ENCODE data around the gene CFAP300.

Gene CFAP300

DNA sequence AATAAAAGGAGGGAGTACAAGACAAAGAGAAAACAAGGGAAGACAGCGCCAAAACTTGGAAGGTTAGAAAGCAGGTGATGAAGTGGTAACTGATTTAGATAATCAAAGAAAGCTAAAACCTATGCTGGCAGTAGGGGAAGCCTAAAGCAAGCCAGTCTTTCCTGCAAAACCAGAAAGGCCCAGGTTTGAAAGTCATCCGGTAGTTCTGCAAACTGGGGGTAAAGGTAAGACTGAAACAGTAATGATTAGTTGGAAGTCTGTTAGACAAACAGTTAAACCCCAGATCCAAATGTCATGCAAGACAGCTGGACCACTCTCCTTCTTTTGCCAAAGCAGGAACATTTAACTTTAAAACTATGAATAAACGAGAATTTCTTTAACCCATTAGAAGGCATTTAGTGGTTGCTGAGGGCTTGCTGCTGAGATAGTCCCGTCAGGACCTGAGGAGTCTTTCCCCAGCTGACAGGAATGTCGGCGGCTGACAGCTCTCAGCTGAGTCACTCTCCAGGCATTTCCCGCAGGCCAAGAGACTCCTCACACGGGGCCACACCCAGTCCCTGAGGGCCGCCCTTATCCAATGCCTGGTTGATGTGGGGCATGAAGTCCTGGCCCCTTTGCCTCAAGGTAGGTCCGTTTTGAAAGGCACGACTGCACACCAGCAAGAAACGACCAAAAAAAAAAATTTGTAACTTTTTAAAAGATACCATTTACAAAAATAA, 36.3 kb upstream of the CFAP300 start:
- TF ChIP-seq, protein P1, sequence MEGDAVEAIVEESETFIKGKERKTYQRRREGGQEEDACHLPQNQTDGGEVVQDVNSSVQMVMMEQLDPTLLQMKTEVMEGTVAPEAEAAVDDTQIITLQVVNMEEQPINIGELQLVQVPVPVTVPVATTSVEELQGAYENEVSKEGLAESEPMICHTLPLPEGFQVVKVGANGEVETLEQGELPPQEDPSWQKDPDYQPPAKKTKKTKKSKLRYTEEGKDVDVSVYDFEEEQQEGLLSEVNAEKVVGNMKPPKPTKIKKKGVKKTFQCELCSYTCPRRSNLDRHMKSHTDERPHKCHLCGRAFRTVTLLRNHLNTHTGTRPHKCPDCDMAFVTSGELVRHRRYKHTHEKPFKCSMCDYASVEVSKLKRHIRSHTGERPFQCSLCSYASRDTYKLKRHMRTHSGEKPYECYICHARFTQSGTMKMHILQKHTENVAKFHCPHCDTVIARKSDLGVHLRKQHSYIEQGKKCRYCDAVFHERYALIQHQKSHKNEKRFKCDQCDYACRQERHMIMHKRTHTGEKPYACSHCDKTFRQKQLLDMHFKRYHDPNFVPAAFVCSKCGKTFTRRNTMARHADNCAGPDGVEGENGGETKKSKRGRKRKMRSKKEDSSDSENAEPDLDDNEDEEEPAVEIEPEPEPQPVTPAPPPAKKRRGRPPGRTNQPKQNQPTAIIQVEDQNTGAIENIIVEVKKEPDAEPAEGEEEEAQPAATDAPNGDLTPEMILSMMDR (IDR thresholded peaks at IDR 0.05; ENCODE audit: control insufficient read depth, insufficient read depth, low read depth, low read length, missing control alignments): no peak
- peak; percentile 38 for DNase-seq (ENCODE audit: low read depth)
- no peak overlapping the region for H3K4me3 ChIP-seq (ENCODE audit: control insufficient read depth, low read depth, low read length)

DNA sequence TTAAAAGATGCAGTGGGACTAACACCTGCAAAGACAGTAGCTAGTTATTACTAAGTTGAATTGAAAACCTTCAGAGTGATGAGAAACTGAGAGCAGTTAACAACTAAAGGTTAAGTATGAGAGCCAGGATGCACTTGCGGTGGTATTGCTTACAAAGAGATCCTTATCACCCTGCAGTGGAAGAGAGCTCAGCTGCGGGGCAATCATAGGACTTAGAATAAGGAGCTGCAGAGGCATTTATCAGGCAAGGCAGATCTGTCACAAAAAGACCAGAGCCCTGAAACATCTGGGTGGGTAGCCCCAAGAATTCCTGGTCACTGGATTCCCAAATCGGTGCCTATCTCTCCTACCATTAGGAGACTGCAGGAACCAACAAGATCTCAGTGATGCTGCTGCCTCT, 34.3 kb upstream of the CFAP300 start:
- H3K4me3 ChIP-seq (ENCODE audit: control insufficient read depth, low read depth, low read length): no peak overlapping the region
- no peak for DNase-seq (ENCODE audit: low read depth)
- TF ChIP-seq, protein P1 (IDR thresholded peaks at IDR 0.05; ENCODE audit: control insufficient read depth, insufficient read depth, low read depth, low read length, missing control alignments): no peak

DNA sequence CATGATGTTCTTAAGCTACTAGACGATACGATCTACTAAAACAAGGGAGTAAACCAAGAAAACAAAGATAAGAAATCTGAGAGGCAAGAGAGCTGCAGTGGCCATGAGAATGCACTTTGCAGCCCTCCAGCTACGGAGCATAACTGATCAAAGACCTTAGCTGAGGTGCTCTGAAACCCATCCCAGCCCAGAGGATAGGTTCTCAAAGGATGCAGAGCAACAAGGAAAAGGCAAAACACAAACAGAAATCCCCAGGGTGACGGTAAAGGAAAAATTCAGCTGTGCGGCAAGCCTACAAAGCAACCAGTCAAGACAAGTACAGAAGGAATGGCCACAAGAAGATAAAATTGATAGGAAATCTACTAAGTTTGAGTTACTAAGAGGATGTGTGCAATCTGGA, 32.5 kb upstream of the CFAP300 start:
- no peak for DNase-seq (ENCODE audit: low read depth)
- TF ChIP-seq, protein P1 (IDR thresholded peaks at IDR 0.05; ENCODE audit: control insufficient read depth, insufficient read depth, low read depth, low read length, missing control alignments): no peak
- H3K4me3 ChIP-seq (ENCODE audit: control insufficient read depth, low read depth, low read length): no peak overlapping the region

DNA sequence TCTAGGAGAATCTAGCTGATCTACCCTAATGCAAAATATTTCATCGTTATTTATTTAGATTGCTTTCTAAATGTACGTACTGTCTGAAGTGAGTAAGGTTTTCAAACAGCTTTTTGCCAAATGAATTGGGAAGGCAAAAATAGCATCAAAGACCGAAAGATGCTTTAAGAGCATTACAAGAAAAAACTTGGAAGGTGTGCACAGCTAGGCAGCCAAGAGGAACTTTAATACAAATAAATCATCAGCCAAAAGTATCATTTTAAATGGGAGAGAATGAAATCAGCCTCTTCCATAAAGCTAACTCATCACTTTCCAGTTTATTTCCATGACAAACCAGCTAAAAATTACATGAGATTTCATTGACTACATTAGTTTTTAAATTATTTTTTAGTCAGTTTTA, 30.2 kb upstream of the CFAP300 start:
- H3K4me3 ChIP-seq (ENCODE audit: control insufficient read depth, low read depth, low read length): no peak overlapping the region
- DNase-seq (ENCODE audit: low read depth): no peak
- TF ChIP-seq, protein P1 (IDR thresholded peaks at IDR 0.05; ENCODE audit: control insufficient read depth, insufficient read depth, low read depth, low read length, missing control alignments): no peak

DNA sequence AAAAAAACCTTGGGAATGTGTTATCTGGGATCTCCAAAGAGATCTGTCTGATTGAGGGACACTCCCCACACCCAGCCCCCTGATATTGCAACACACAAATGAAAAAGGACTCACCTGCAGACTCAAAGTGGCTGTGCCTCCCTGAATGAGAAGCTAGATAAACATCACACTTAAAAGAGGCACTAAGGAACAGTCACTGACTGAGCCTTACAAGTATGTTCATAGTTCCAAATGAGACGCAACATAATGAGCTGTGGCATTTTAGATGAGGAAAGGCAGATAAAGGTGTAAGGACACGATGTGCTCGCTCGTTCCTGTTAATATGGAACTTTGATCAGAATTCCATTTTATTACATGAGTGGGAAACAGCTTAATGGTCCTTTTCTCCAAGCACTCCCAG, 21.0 kb upstream of the CFAP300 start:
- no peak overlapping the region for H3K4me3 ChIP-seq (ENCODE audit: control insufficient read depth, low read depth, low read length)
- no peak for DNase-seq (ENCODE audit: low read depth)
- TF ChIP-seq, protein P1 (IDR thresholded peaks at IDR 0.05; ENCODE audit: control insufficient read depth, insufficient read depth, low read depth, low read length, missing control alignments): no peak

DNA sequence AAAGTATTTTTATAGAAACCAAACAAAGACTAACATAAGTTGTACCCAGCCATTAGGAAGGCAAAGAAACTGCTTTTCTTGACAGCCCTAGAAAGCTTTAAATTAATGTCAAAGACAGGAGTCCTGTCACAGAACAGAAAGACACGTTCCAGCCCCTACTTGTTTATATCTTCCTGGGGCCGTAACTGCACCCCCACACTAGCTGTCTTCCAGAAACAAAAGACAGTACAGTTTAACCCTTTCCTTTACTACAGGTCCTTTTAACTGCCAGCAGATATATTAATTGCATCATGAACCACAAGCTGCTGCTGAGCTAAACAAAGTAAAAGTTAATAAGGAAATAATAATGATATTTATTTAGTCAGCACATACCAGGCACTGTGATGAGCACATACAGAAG, 20.3 kb upstream of the CFAP300 start:
- H3K4me3 ChIP-seq (ENCODE audit: control insufficient read depth, low read depth, low read length): no peak overlapping the region
- TF ChIP-seq, protein P1 (IDR thresholded peaks at IDR 0.05; ENCODE audit: control insufficient read depth, insufficient read depth, low read depth, low read length, missing control alignments): no peak
- DNase-seq (ENCODE audit: low read depth): no peak
